OCI-LY3 (cell line): ENCODE data around the gene NAMPT.

Source experiments
- H2AFZ ChIP-seq: fragments of 200-600, 300-600 bp; shearing (Covaris generic); 2 replicates; pipeline ENCODE4 v1.6.0; 2014; ENCODE audit warnings: antibody characterized with exemption, low read depth, low read length
- H3K27ac ChIP-seq: fragments of 200-600, 300-600 bp; sonication (generic); 2 replicates; pipeline ENCODE4 v1.5.1; 2014; ENCODE audit warnings: mild to moderate bottlenecking, low read length, moderate library complexity, mixed read lengths
- H3K27me3 ChIP-seq: fragments of 200-600, 300-600 bp; sonication (generic); 2 replicates; pipeline ENCODE4 v1.6.1; 2014; ENCODE audit warnings: low read depth, low read length, mixed read lengths
- H3K36me3 ChIP-seq: fragments of 200-600, 300-600 bp; sonication (generic); replicated peaks from 2 replicates; pipeline ENCODE3; 2014; ENCODE audit warnings: low read depth, low read length, mixed read lengths
- H3K4me1 ChIP-seq: fragments of 300-600, 200-600 bp; sonication (generic); 2 replicates; pipeline ENCODE4 v1.6.1; 2014; ENCODE audit warnings: low read length, mixed read lengths
- H3K4me2 ChIP-seq: fragments of 200-600, 300-600 bp; sonication (generic); 2 replicates; pipeline ENCODE4 v1.6.1; 2014; ENCODE audit warnings: low read length, mixed read lengths
- H3K4me3 ChIP-seq: fragments of 300-600, 200-600 bp; sonication (generic); 2 replicates; pipeline ENCODE4 v1.5.1; 2014; ENCODE audit warnings: antibody characterized with exemption, mild to moderate bottlenecking, low read length, moderate library complexity
- H3K79me2 ChIP-seq: fragments of 300-600, 200-600 bp; shearing (Covaris generic); 2 replicates; pipeline ENCODE4 v1.6.1; 2014; ENCODE audit warnings: mild to moderate bottlenecking, low read length, mixed read lengths
- H3K9ac ChIP-seq: fragments of 300-600, 200-600 bp; shearing (Covaris generic); 2 replicates; pipeline ENCODE4 v1.6.0; 2014; ENCODE audit warnings: mild to moderate bottlenecking, low read length, moderate library complexity
- H3K9me3 ChIP-seq: fragments of 200-600, 300-600 bp; shearing (Covaris generic); 2 replicates; pipeline ENCODE4 v1.6.1; 2014; ENCODE audit warnings: low read length, mixed read lengths; ENCODE audit not compliant: insufficient read depth
- H4K20me1 ChIP-seq: fragments of 200-600, 300-600 bp; sonication (generic); 2 replicates; pipeline ENCODE4 v1.6.1; 2016; ENCODE audit warnings: low read length, mixed read lengths; ENCODE audit not compliant: insufficient read depth
- CTCF ChIP-seq: fragments of 200-600, 300-600 bp; sonication (generic); IDR thresholded peaks from 2 replicates; pipeline ENCODE4 v1.5.1; 2014; ENCODE audit warnings: antibody characterized with exemption, low read length, low read depth
- EZH2phosphoT487 ChIP-seq: fragments of 200-600 bp; shearing (Covaris generic); IDR thresholded peaks from 2 replicates; pipeline ENCODE4 v1.6.1; 2018; ENCODE audit warnings: antibody characterized with exemption, mixed run types, low read depth

The NAMPT gene

GRCh38 chr7:106246902-106247711 lies 37.7 kb downstream of the NAMPT start:
- no peaks in the 10 kb centered on the region for H3K4me1 ChIP-seq
- no peaks in the 10 kb centered on the region for H4K20me1 ChIP-seq
- no peaks in the 10 kb centered on the region for H3K79me2 ChIP-seq
- H3K27me3 ChIP-seq: no peaks in the 10 kb centered on the region
- H3K4me2 ChIP-seq: no peak overlapping the region
- H3K9ac ChIP-seq: no peak overlapping the region
- TF ChIP-seq EZH2phosphoT487 (no peak), CTCF (no peak)
- no peak overlapping the region for H3K4me3 ChIP-seq
- H3K9me3 ChIP-seq: no peaks in the 10 kb centered on the region
- H3K36me3 ChIP-seq: peaks cover 37% of the 10 kb centered on the region
- H2AFZ ChIP-seq: no peak overlapping the region
- H3K27ac ChIP-seq: no peak overlapping the region

- Histone ChIP-seq H3K4me2 (no peak overlapping the region), H4K20me1 (no peaks in the 10 kb centered on the region), H3K27ac (no peak overlapping the region), H3K9me3 (no peaks in the 10 kb centered on the region), H3K9ac (no peak overlapping the region), H3K4me1 (no peaks in the 10 kb centered on the region), H3K79me2 (no peaks in the 10 kb centered on the region), H2AFZ (no peak overlapping the region), H3K36me3 (peaks cover 20% of the 10 kb centered on the region), H3K27me3 (no peaks in the 10 kb centered on the region), H3K4me3 (no peak overlapping the region)
- no peak for TF ChIP-seq CTCF
- TF ChIP-seq EZH2phosphoT487: no peak
Observed at GRCh38 chr7:106243893-106244292, 40.9 kb downstream of the NAMPT start.

GRCh38 chr7:106239406-106239805 lies 45.4 kb downstream of the NAMPT start:
- Histone ChIP-seq H3K4me2 (no peak overlapping the region), H3K79me2 (no peaks in the 10 kb centered on the region), H3K9me3 (no peaks in the 10 kb centered on the region), H3K27me3 (no peaks in the 10 kb centered on the region), H4K20me1 (no peaks in the 10 kb centered on the region), H3K36me3 (no peaks in the 10 kb centered on the region), H3K4me1 (no peaks in the 10 kb centered on the region), H3K27ac (no peak overlapping the region), H2AFZ (no peak overlapping the region), H3K4me3 (no peak overlapping the region), H3K9ac (no peak overlapping the region)
- TF ChIP-seq EZH2phosphoT487 (no peak), CTCF (no peak)

GRCh38 chr7:106238830-106239229 lies 46.0 kb downstream of the NAMPT start:
- Histone ChIP-seq H3K9me3 (no peaks in the 10 kb centered on the region), H3K4me2 (no peak overlapping the region)

More at GRCh38 chr7:106238830-106239229, 46.0 kb downstream of the NAMPT start:
- Histone ChIP-seq H3K9ac (no peak overlapping the region), H3K4me3 (no peak overlapping the region), H4K20me1 (no peaks in the 10 kb centered on the region), H3K4me1 (no peaks in the 10 kb centered on the region), H3K36me3 (no peaks in the 10 kb centered on the region), H3K27ac (no peak overlapping the region), H2AFZ (no peak overlapping the region), H3K79me2 (no peaks in the 10 kb centered on the region), H3K27me3 (no peaks in the 10 kb centered on the region)
- TF ChIP-seq CTCF (no peak), EZH2phosphoT487 (no peak)
